Stimulated activated CD4-positive, alpha-beta T cell treated with anti-CD3 and anti-CD28 coated beads, Interleukin-2, amount 100 ng/mL, for 4 hours (primary cell): Measurements from ENCODE around the gene FAM169A.
"Not testable (repeated sequence)": the region's sequence is repeated elsewhere in the genome, so short reads cannot be mapped to it uniquely, and the experiment has no call there.

ENCODE experiments used
- DNase-seq: peaks from one replicate; pipeline ENCODE4 v3.0.0-alpha.2; 2020; ENCODE audit warnings: low read depth

FAM169A gene

GRCh38 chr5:74865804-74866595, at the start of gene FAM169A:
Gene FAM169A, minus strand, starts transcription at chr5:74866387. Its CDS starts 24,711 bp downstream, at chr5:74841676.
- peak; percentile 33 for DNase-seq

GRCh38 chr5:74915488-74915887, 49.3 kb upstream of the FAM169A start:
- DNase-seq, result no peak

GRCh38 chr5:74911421-74911820, 45.2 kb upstream of the FAM169A start:
- not testable (repeated sequence) for DNase-seq

GRCh38 chr5:74909888-74910287, 43.7 kb upstream of the FAM169A start:
- not testable (repeated sequence) for DNase-seq

GRCh38 chr5:74908237-74908636, 42.0 kb upstream of the FAM169A start:
- DNase-seq, result not testable (repeated sequence)

GRCh38 chr5:74904713-74905112, 38.5 kb upstream of the FAM169A start:
- DNase-seq, result not testable (repeated sequence)

- no peak for DNase-seq
Measured at GRCh38 chr5:74903165-74903787, 37.1 kb upstream of the FAM169A start.

GRCh38 chr5:74897049-74897448, 30.9 kb upstream of the FAM169A start:
- DNase-seq, result no peak

- no peak for DNase-seq
Measured at GRCh38 chr5:74895906-74896305, 29.7 kb upstream of the FAM169A start.

GRCh38 chr5:74894351-74894750, 28.2 kb upstream of the FAM169A start:
- no peak for DNase-seq

- DNase-seq, result no peak
Measured at GRCh38 chr5:74892921-74893320, 26.7 kb upstream of the FAM169A start.

GRCh38 chr5:74889523-74890105, 23.4 kb upstream of the FAM169A start:
- DNase-seq, result no peak

- DNase-seq, result no peak
Measured at GRCh38 chr5:74888117-74888516, 21.9 kb upstream of the FAM169A start.

- DNase-seq, result no peak
Measured at GRCh38 chr5:74885170-74885569, 19.0 kb upstream of the FAM169A start.

GRCh38 chr5:74882379-74883134, 16.4 kb upstream of the FAM169A start:
- not testable (repeated sequence) for DNase-seq

GRCh38 chr5:74877624-74878304, 11.6 kb upstream of the FAM169A start:
- DNase-seq, result no peak

- no peak for DNase-seq
Measured at GRCh38 chr5:74875994-74876791, 10.0 kb upstream of the FAM169A start.

GRCh38 chr5:74873525-74874249, 7.5 kb upstream of the FAM169A start:
- no peak for DNase-seq

GRCh38 chr5:74870299-74871067, 4.3 kb upstream of the FAM169A start:
- no peak for DNase-seq
